GM18502 (cell line): ENCODE measurements around the gene TTC39C.
"Not testable (repeated sequence)": the region's sequence is repeated elsewhere in the genome, so short reads cannot be mapped to it uniquely, and the experiment has no call there.

Source experiments
- ATAC-seq: cut with Tn5 transposase; IDR thresholded peaks from one replicate; pipeline ENCODE4 v1.9.1; 2021; ENCODE audit warnings: mild to moderate bottlenecking; ENCODE audit not compliant: unreplicated experiment, poor library complexity

Gene TTC39C

GRCh38 chr18:24014986-24015638 is 558 bp downstream of the TTC39C start:
- ATAC-seq, result no peak

- no peak for ATAC-seq
Observed at GRCh38 chr18:24015639-24016631, 1.4 kb downstream of the TTC39C start.

GRCh38 chr18:24016643-24017042 is 2.1 kb downstream of the TTC39C start:
- no peak for ATAC-seq

GRCh38 chr18:24018299-24018886 is 3.8 kb downstream of the TTC39C start:
- no peak for ATAC-seq

- peak; percentile 80 for ATAC-seq
Observed at GRCh38 chr18:24019641-24020331, 5.2 kb downstream of the TTC39C start.

GRCh38 chr18:24021505-24021904 is 7.0 kb downstream of the TTC39C start:
- no peak for ATAC-seq

- no peak for ATAC-seq
Observed at GRCh38 chr18:24022161-24022560, 7.6 kb downstream of the TTC39C start.

- ATAC-seq, result no peak
Observed at GRCh38 chr18:24023185-24023814, 8.7 kb downstream of the TTC39C start.

GRCh38 chr18:24024425-24024824 is 9.9 kb downstream of the TTC39C start:
- no peak for ATAC-seq

GRCh38 chr18:24026457-24026856 is 11.9 kb downstream of the TTC39C start:
- no peak for ATAC-seq

- no peak for ATAC-seq
Observed at GRCh38 chr18:24027156-24027827, 12.7 kb downstream of the TTC39C start.

- not testable (repeated sequence) for ATAC-seq
Observed at GRCh38 chr18:24028946-24029345, 14.4 kb downstream of the TTC39C start.

GRCh38 chr18:24031318-24031717 is 16.8 kb downstream of the TTC39C start:
- ATAC-seq, result no peak

GRCh38 chr18:24031916-24032315 is 17.4 kb downstream of the TTC39C start:
- ATAC-seq, result peak; percentile 87

- no peak for ATAC-seq
Observed at GRCh38 chr18:24033641-24034412, 19.3 kb downstream of the TTC39C start.

- ATAC-seq, result no peak
Observed at GRCh38 chr18:24035316-24035715, 20.8 kb downstream of the TTC39C start.

- no peak for ATAC-seq
Observed at GRCh38 chr18:24039671-24040070, 25.1 kb downstream of the TTC39C start.

GRCh38 chr18:24041691-24042090 is 27.1 kb downstream of the TTC39C start:
- no peak for ATAC-seq

- ATAC-seq, result no peak
Observed at GRCh38 chr18:24043403-24043802, 28.8 kb downstream of the TTC39C start.
